Fibroblast of lung (primary cell): ENCODE data around the gene XRCC3. TPM values are rescaled to one million over a fixed set of nuclear protein-coding genes. Genes with fewer than 3 reads are reported as not detected.

Experiments
- DNase-seq, 2 donors: peaks; one replicate each; pipeline versions ENCODE4 v3.0.0 to v3.0.0-alpha.2; 2010; ENCODE audit warnings: low read depth in 2 of 2
- H2AFZ ChIP-seq: 2 replicates; pipeline ENCODE4 v1.5.1; 2012; ENCODE audit warnings: low read length, control low read depth, inconsistent platforms
- H3K27ac ChIP-seq: 2 replicates; pipeline ENCODE4 v1.5.1; 2011; ENCODE audit warnings: low read length, control low read depth; ENCODE audit not compliant: insufficient read depth
- H3K27me3 ChIP-seq: 2 replicates; pipeline ENCODE4 v1.5.1; 2011; ENCODE audit warnings: mild to moderate bottlenecking, low read length; ENCODE audit not compliant: control insufficient read depth, insufficient read depth
- H3K36me3 ChIP-seq: 2 replicates; pipeline ENCODE4 v1.5.1; 2011; ENCODE audit warnings: low read length; ENCODE audit not compliant: control insufficient read depth, insufficient read depth
- H3K4me1 ChIP-seq: 2 replicates; pipeline ENCODE4 v1.5.1; 2011; ENCODE audit warnings: low read length; ENCODE audit not compliant: control insufficient read depth, insufficient read depth; ENCODE audit errors: extremely low read depth
- H3K4me2 ChIP-seq: 2 replicates; pipeline ENCODE4 v1.5.1; 2011; ENCODE audit warnings: low read length, control low read depth; ENCODE audit not compliant: insufficient read depth; ENCODE audit errors: extremely low read depth
- H3K4me3 ChIP-seq, 4 experiments: fragments of 200-600 bp in 1 of 4; sonication (generic) in 1 of 4; replicated peaks in 1 of 4; 2 replicates each; pipeline ENCODE4 v1.5.1; 2011 to 2016; ENCODE audit warnings: low read length in 4 of 4, low read depth in 3 of 4, mild to moderate bottlenecking in 3 of 4, control low read depth in 2 of 4, inconsistent platforms in 1 of 4, mixed read lengths in 1 of 4; ENCODE audit not compliant: insufficient read depth in 1 of 4; ENCODE audit errors: control extremely low read depth in 1 of 4
- H3K79me2 ChIP-seq: 2 replicates; pipeline ENCODE4 v1.5.1; 2012; ENCODE audit warnings: mild to moderate bottlenecking, low read length, inconsistent platforms; ENCODE audit not compliant: control insufficient read depth, insufficient read depth
- H3K9ac ChIP-seq: 2 replicates; pipeline ENCODE4 v1.5.1; 2011; ENCODE audit warnings: mild to moderate bottlenecking, low read length, control low read depth; ENCODE audit not compliant: insufficient read depth
- H3K9me3 ChIP-seq: 2 replicates; pipeline ENCODE4 v1.5.1; 2012; ENCODE audit warnings: low read depth, low read length; ENCODE audit not compliant: control insufficient read depth, insufficient read depth
- H4K20me1 ChIP-seq: 2 replicates; pipeline ENCODE4 v1.5.1; 2011; ENCODE audit warnings: low read length; ENCODE audit not compliant: control insufficient read depth, insufficient read depth; ENCODE audit errors: extremely low read depth
- EZH2 ChIP-seq: IDR thresholded peaks from 2 replicates; pipeline ENCODE4 v1.5.1; 2012; ENCODE audit warnings: low read length, control low read depth, mild to moderate bottlenecking; ENCODE audit errors: missing control alignments
- polyA plus RNA-seq, 2 donors: library from polyadenylated mRNA; depleted of rRNA in 1 of 2; stranded (reverse) in 1 of 2; unstranded in 1 of 2; fragments of >200 nt; gene quantifications; 2 replicates each; pipeline ENCODE4 v1.2.1, GENCODE V29; 2011 to 2012; ENCODE audit warnings: missing spikeins in 1 of 2
- total RNA-seq: library from RNA; depleted of rRNA; stranded (reverse); fragments of >200 nt; gene quantifications from 2 replicates; pipeline ENCODE4 v1.2.1, GENCODE V29; 2014
- TF ChIP-seq, protein P1 (sequence below), 2 donors: IDR thresholded peaks in 1 of 2; conservative IDR thresholded peaks in 1 of 2; 1 replicate in 1 of 2; 2 replicates in 1 of 2; pipeline ENCODE4 v1.5.1; 2011 to 2012; ENCODE audit warnings: low read length in 2 of 2, control low read depth in 1 of 2, inconsistent platforms in 1 of 2, low read depth in 1 of 2, mild to moderate bottlenecking in 1 of 2

The XRCC3 gene
- total and polyA plus RNA-seq, 2 donors (not counting 1 experiment from before 2014, with no cell fraction given), result 4.9 to 9.2 TPM

DNA sequence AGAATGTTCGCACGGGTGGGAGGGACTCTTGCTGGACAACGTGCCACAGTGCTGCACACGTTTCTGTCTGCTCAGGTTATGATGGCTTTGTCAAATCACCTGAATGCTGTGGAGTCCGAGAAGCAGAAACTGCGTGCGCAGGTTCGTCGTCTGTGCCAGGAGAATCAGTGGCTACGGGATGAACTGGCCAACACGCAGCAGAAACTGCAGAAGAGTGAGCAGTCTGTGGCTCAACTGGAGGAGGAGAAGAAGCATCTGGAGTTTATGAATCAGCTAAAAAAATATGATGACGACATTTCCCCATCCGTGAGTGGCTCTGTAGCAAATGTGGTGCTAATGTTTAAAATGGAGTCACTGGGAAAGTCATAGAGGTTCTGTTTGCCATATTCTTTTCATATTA lies 57.8 kb downstream of the XRCC3 start:
- no peak overlapping the region for H2AFZ ChIP-seq
- H3K27me3 ChIP-seq, result no peaks in the 10 kb centered on the region
- peak overlapping the region in 1 of 4 experiments; percentile 14 for H3K4me3 ChIP-seq
- H3K4me2 ChIP-seq, result peak overlapping the region; percentile 79
- H3K9ac ChIP-seq, result no peak overlapping the region
- H3K36me3 ChIP-seq, result peaks cover 29% of the 10 kb centered on the region
- peak overlapping the region; percentile 84 for H3K27ac ChIP-seq
- peaks cover 70% of the 10 kb centered on the region for H3K79me2 ChIP-seq
- H4K20me1 ChIP-seq, result no peaks in the 10 kb centered on the region
- peak; percentile 77 to 83 for DNase-seq
- no peaks in the 10 kb centered on the region for H3K9me3 ChIP-seq
- H3K4me1 ChIP-seq, result peaks cover 23% of the 10 kb centered on the region
- no peak for TF ChIP-seq EZH2
- TF ChIP-seq, protein P1, sequence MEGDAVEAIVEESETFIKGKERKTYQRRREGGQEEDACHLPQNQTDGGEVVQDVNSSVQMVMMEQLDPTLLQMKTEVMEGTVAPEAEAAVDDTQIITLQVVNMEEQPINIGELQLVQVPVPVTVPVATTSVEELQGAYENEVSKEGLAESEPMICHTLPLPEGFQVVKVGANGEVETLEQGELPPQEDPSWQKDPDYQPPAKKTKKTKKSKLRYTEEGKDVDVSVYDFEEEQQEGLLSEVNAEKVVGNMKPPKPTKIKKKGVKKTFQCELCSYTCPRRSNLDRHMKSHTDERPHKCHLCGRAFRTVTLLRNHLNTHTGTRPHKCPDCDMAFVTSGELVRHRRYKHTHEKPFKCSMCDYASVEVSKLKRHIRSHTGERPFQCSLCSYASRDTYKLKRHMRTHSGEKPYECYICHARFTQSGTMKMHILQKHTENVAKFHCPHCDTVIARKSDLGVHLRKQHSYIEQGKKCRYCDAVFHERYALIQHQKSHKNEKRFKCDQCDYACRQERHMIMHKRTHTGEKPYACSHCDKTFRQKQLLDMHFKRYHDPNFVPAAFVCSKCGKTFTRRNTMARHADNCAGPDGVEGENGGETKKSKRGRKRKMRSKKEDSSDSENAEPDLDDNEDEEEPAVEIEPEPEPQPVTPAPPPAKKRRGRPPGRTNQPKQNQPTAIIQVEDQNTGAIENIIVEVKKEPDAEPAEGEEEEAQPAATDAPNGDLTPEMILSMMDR (conservative IDR thresholded peaks at IDR 0.05 in 1 of 2, IDR thresholded peaks at IDR 0.05 in 1 of 2; ENCODE audit: low read depth in 1 of 2, low read length in 2 of 2), result no peak

DNA sequence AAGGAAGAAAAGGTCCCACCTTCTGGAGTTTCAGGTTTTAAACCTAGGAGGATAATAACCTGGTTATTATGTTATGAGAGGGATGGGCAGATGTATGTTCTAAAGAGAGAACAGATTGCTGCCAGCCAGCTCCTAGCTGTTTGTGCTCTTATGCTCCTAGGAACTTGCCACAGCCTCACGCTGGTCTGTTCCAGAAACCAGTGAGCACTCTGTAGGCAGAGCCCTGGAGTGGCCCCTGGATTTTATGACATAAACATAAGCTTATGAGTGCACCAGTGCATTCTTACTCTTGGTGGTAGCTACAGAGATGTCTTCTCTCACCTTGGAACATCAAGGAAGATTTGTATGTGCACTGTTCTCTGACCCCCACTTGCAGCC lies 58.5 kb downstream of the XRCC3 start:
- Histone ChIP-seq H2AFZ (no peak overlapping the region), H3K4me3 (no peak overlapping the region), H3K79me2 (peaks cover 71% of the 10 kb centered on the region), H3K4me2 (peak overlapping the region; percentile 79), H3K27me3 (no peaks in the 10 kb centered on the region), H3K9ac (no peak overlapping the region), H3K36me3 (peaks cover 24% of the 10 kb centered on the region), H3K4me1 (peaks cover 20% of the 10 kb centered on the region), H3K9me3 (no peaks in the 10 kb centered on the region), H3K27ac (peak overlapping the region; percentile 84), H4K20me1 (no peaks in the 10 kb centered on the region)
- TF ChIP-seq, protein P1 (conservative IDR thresholded peaks at IDR 0.05 in 1 of 2, IDR thresholded peaks at IDR 0.05 in 1 of 2; ENCODE audit: low read depth in 1 of 2, low read length in 2 of 2), result no peak
- TF ChIP-seq EZH2, result no peak
- DNase-seq, result no peak

DNA sequence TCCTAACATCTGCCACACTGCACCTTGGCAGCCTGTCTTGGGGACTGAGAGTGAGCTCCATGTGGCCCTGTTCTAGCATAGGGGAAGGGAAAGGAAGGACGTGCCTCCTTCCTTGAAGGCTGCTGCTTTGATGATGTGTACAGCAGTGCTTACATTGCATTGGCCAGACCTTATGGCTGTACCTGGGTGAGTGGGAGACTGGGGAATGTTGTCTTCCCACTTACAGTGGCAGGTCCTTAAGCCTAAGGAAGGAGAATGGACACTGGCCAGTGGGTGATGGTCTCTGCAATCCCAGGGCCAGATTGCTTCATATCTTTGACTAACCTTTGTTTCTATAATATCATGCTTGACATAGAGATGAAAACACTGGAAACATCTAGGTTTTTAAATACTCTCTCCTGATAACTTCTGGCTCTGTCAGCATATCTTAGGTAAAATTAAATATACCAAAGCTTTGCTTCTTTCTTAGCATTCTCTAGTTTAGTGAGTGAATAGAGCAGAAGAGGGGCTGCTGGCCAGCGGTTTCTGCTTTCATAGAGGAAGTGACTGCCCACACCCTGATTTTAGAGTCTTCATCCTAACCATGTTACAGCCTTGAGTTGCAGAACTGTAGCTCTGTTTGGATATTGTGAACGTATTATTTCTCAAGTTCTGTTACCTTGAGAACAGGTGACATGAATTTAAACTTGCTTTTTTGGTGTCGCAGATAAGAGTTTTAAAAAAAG lies 59.1 kb downstream of the XRCC3 start:
- DNase-seq, result peak in 1 of 2 donors; percentile 24
- no peaks in the 10 kb centered on the region for H3K27me3 ChIP-seq
- H3K36me3 ChIP-seq, result peaks cover 21% of the 10 kb centered on the region
- no peaks in the 10 kb centered on the region for H4K20me1 ChIP-seq
- H3K79me2 ChIP-seq, result peaks cover 71% of the 10 kb centered on the region
- H3K9me3 ChIP-seq, result no peaks in the 10 kb centered on the region
- peak overlapping the region; percentile 68 for H3K27ac ChIP-seq
- H3K4me1 ChIP-seq, result peaks cover 20% of the 10 kb centered on the region
- H3K9ac ChIP-seq, result no peak overlapping the region
- H3K4me2 ChIP-seq, result no peak overlapping the region
- no peak overlapping the region for H2AFZ ChIP-seq
- no peak overlapping the region for H3K4me3 ChIP-seq
- TF ChIP-seq EZH2, result no peak
- TF ChIP-seq, protein P1 (conservative IDR thresholded peaks at IDR 0.05 in 1 of 2, IDR thresholded peaks at IDR 0.05 in 1 of 2; ENCODE audit: low read depth in 1 of 2, low read length in 2 of 2), result no peak
